Fibroblast of mammary gland (primary cell): ENCODE data around the gene MPV17L2.

Experiments used
- DNase-seq: peaks from one replicate; pipeline ENCODE4 v3.0.0-alpha.2; 2010; ENCODE audit warnings: low read depth
- H3K4me3 ChIP-seq: 2 replicates; pipeline ENCODE4 v1.5.1; 2011; ENCODE audit warnings: low read depth, mild to moderate bottlenecking, low read length, moderate library complexity; ENCODE audit not compliant: control insufficient read depth
- CTCF ChIP-seq: conservative IDR thresholded peaks from 2 replicates; pipeline ENCODE4 v1.5.1; 2011; ENCODE audit warnings: low read depth, low read length, inconsistent platforms; ENCODE audit not compliant: control insufficient read depth, insufficient read depth

MPV17L2 gene

GRCh38 chr19:18161636-18162002 lies 31.4 kb upstream of the MPV17L2 start:
- peak overlapping the region; percentile 31 for H3K4me3 ChIP-seq
- DNase-seq = no peak
- TF ChIP-seq CTCF = no peak

GRCh38 chr19:18164072-18164471 lies 28.9 kb upstream of the MPV17L2 start:
- DNase-seq = no peak
- no peak for TF ChIP-seq CTCF

GRCh38 chr19:18165794-18166544 lies 27.0 kb upstream of the MPV17L2 start:
- no peak for DNase-seq
- H3K4me3 ChIP-seq = no peak overlapping the region

More at GRCh38 chr19:18164072-18164471, 28.9 kb upstream of the MPV17L2 start:
- H3K4me3 ChIP-seq = no peak overlapping the region

GRCh38 chr19:18167011-18167410 lies 26.0 kb upstream of the MPV17L2 start:
- TF ChIP-seq CTCF = no peak
- DNase-seq = no peak

More at GRCh38 chr19:18165794-18166544, 27.0 kb upstream of the MPV17L2 start:
- no peak for TF ChIP-seq CTCF

GRCh38 chr19:18167975-18168645 lies 24.9 kb upstream of the MPV17L2 start:
- TF ChIP-seq CTCF = peak; percentile 68
- DNase-seq = peak; percentile 37
- no peak overlapping the region for H3K4me3 ChIP-seq

More at GRCh38 chr19:18167011-18167410, 26.0 kb upstream of the MPV17L2 start:
- no peak overlapping the region for H3K4me3 ChIP-seq

GRCh38 chr19:18168673-18169381 lies 24.2 kb upstream of the MPV17L2 start:
- no peak for TF ChIP-seq CTCF
- H3K4me3 ChIP-seq = no peak overlapping the region
- DNase-seq = no peak
